Sciatic nerve (tissue), 2 donors: ENCODE data around the gene OR51B6. TPM values are rescaled to one million over a fixed set of nuclear protein-coding genes. Genes with fewer than 3 reads are reported as not detected.
A peak's percentile ranks its signal among the peaks of the same experiment; 100 is the strongest.
"Not testable (repeated sequence)": the region's sequence is repeated elsewhere in the genome, so short reads cannot be mapped to it uniquely, and the experiment has no call there.

Source experiments
- ATAC-seq: fragments of 200-7000 bp; cut with Tn5 transposase; one replicate; pipeline ENCODE4 v1.9.1; 2020; ENCODE audit warnings: mild to moderate bottlenecking, moderate library complexity
- DNase-seq: peaks from one replicate; pipeline ENCODE4 v3.0.0-alpha.2; 2020; ENCODE audit warnings: low spot score
- intact Hi-C: fragments of 100-400 bp; cut with DNase I; formaldehyde crosslinking; loops from one replicate; pipeline ENCODE4 v1.14.2; 2022
- total RNA-seq: library from RNA; stranded (reverse); fragmentation: NEBNext Ultra II Directional; extraction: Animal tissue kit (Norgen Biotek cat#: 25700); gene quantifications from one replicate; pipeline ENCODE4 v1.2.1, GENCODE V29; 2021
- donor health status: DM: no; HTN: no; CAD: no.
- donor health status: DM: no; HTN: no; CAD: no.

OR51B6 gene
- total RNA-seq, 1 donor from 2014 or later, result not detected

- ATAC-seq, DNase-seq, intact Hi-C loops: not testable (repeated sequence)
These were observed 4.7 kb downstream of the OR51B6 start for GRCh38 chr11:5356031-5356430.

GRCh38 chr11:5362017-5362625 lies 10.8 kb downstream of the OR51B6 start:
- no peak for DNase-seq
- intact Hi-C loops, result no loop called here
- ATAC-seq, result no peak

DNA sequence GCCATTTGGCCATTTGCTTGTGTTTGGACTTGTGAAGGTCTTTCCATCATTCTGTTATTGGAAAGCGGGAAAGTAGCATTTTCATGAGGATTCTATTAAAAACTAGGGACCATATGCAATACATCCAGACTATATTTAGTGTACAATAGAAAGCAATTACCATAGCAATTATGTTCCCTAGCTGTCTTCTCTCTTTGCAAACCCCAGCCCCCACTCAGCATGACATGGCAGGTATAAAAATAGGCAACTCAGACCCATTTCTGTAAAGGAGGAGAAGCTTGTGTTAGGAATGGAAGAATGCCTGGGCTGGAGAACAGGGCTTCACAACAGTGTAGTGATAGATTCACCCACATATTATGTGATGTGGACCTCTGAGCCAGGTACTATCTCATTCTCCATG lies 12.4 kb downstream of the OR51B6 start:
- ATAC-seq (no peak), DNase-seq (no peak)
- intact Hi-C loops, result no loop called here

GRCh38 chr11:5364214-5364613 lies 12.9 kb downstream of the OR51B6 start:
- DNase-seq (no peak), ATAC-seq (no peak)
- intact Hi-C loops, result no loop called here

GRCh38 chr11:5366365-5366764 lies 15.1 kb downstream of the OR51B6 start:
- intact Hi-C loops, ATAC-seq, DNase-seq: not testable (repeated sequence)

- DNase-seq, result no peak
- no peak for ATAC-seq
- intact Hi-C loops, result no loop called here
These were observed 15.5 kb downstream of the OR51B6 start for GRCh38 chr11:5366856-5367255.

DNA sequence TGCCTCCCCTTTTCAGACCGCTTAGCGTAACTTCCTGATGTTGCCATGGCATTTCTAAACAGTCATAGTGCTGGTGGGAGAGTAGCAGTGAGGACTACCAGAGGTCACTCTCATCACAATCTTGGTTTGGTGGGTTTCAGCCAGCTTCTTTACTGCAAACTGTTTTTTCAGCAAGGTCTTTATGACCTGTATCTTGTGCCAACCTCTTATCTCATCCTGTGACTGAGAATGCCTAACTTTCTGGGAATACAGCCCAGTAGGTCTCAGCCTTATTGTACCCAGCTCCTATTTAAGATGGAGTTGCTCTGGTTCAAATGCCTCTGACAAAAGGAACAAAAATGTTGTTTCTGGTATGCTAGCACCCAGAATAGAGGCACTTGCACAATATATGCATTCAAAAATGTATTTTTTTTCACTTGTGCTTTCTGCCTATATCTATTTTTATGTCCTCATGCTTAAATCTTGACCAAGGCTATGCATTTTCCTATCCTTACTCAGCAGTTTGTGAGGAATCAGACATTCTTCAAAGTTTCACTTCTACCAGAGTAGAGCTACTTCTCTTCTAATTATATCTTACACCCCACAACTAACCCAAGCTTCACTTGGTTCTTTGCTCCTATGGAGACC lies 16.3 kb downstream of the OR51B6 start:
- ATAC-seq (no peak), DNase-seq (no peak)
- intact Hi-C loops, result no loop called here

DNA sequence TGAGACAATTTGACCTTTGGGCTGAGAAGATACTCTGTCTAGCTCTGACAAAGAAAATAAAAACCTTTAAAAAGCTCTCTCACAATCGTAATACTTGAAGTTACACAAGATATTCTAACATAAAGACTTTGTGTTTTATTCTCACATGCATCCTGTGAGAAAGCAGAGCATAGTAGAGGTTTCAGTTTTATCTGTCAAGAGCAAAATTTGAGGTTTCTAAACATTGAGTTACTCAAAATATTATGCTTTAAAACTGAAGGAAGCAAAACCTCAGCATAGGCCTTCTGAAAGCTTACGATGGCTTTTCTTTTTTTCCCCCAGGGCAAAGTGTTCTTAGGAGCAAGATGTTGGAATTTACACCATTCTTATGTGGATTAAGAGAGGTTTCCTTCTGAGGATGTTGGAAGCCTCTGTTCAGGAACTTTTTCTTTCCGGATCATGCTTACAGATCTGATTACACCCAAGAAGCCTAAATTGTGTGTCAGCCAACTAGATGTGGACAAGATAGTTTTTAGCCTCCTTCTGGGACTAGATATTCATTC lies 17.3 kb downstream of the OR51B6 start:
- ATAC-seq (no peak), DNase-seq (no peak)
- intact Hi-C loops, result no loop called here

DNA sequence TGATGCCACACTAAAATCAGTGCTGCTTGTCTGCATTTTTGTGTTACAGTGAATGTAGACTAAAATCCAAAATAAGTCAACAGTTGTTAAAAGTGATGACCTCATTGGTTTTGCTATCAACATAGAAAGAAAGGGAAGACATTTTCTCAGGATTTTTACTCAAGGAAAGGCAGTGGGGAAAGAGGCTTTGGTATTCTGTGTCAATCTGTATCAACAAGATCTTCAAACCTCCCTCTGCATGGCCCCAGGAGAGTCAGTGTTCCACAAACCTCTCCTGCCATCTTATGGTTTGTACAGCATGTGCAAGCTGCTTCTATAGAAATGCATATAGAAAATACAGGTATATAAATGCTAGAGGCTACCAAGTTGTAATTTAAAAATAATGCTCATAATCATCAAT lies 18.5 kb downstream of the OR51B6 start:
- intact Hi-C loops, result no loop called here
- no peak for ATAC-seq
- no peak for DNase-seq

DNA sequence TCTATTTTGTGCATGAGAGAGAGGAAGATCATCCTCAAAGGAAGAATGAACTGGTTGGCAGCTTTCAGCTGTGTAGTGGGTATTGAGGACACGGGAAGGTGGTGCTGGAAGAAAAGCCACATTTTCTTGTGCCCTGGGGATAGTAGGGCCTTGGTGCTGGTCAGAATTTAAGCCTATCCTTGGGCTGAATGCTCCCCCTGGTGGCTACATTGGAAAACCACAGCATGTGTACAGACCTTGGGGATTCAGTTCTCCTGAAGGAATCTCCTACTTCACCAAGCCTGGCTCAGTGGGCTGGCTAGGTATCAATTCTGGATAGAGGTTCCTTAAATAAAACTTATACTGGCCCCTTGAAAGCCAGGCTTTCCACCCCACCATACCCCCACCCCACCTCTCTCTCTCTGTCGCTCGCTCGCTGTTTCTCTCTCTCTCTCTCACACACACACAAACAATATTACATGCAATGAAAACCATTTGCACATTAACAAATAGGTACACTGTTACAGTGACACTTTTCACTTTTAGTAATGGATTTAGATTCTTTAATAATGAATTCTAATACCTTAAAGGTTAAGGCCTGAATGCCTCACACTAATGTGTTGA lies 29.5 kb downstream of the OR51B6 start:
- intact Hi-C loops, result no loop called here
- ATAC-seq (peak; percentile 44), DNase-seq (no peak)

DNA sequence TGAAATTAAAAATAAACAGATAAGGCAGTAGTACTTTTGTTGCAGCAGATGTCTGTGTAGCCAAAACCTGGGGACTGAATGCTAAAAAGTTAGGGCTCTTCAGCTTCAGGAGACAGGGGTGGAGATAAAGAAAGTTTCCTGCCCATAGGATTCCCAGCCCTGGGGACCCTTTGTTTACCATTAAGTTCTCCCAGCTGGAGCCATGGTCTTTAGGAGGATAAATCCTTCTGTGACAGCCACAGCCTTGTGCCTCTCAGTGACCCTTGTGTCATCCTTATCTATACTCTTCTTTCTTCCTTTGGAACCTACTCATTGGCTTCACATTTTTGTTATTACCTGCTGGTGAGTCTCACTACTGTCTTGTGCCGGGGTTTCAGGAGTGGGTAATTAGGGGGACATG lies 32.3 kb downstream of the OR51B6 start, which contains the start of gene OR51M1:
Gene OR51M1, plus strand, starts transcription at position 237 of the 400 bp plus-strand sequence. CDS start 5,587 bp downstream, outside the sequence.
- ATAC-seq, result no peak
- intact Hi-C loops, result no loop called here
- DNase-seq, result no peak

GRCh38 chr11:5384335-5384734 lies 33.0 kb downstream of the OR51B6 start:
- intact Hi-C loops, result no loop called here
- DNase-seq (no peak), ATAC-seq (no peak)

- no peak for ATAC-seq
- DNase-seq, result no peak
- intact Hi-C loops, result no loop called here
These were observed 38.9 kb downstream of the OR51B6 start for GRCh38 chr11:5390210-5390609.

DNA sequence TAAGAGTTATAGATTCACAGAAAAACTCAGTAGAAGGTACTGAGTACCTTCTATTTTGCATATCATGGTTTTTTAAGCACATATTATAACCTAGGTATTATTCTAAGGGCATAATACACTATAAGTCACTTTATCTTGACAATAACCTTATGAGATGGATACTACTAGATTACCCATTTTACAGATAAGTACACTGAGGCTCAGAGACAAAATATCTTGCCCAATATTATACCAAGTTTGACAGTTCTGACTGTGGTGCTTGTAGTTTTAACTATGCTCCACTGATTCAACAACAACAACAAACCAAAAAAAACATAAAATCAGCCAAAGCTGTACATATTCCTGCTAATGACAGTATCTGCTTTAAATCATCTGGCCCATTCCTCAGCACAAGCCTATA lies 42.8 kb downstream of the OR51B6 start:
- ATAC-seq (no peak), DNase-seq (no peak)
- intact Hi-C loops, result no loop called here

GRCh38 chr11:5398936-5399335 lies 47.6 kb downstream of the OR51B6 start:
- no peak for ATAC-seq
- intact Hi-C loops, result no loop called here
- DNase-seq, result no peak

Other genes with a start within 250 kb of the OR51B6 start
- gene OR52A5, start 213.2 kb upstream of the OR51B6 start, total RNA-seq, result not detected
- gene OR52A1, start 196.8 kb upstream of the OR51B6 start, total RNA-seq, result not detected
- not detected for gene OR51V1, start 150.8 kb upstream of the OR51B6 start, total RNA-seq
- 16,523 TPM for gene HBB, start 124.4 kb upstream of the OR51B6 start, total RNA-seq
- 38.4 TPM for gene HBD, start 117.0 kb upstream of the OR51B6 start, total RNA-seq
- 5.3 TPM for gene HBG1, start 101.7 kb upstream of the OR51B6 start, total RNA-seq
- gene HBG2, start 96.7 kb upstream of the OR51B6 start, total RNA-seq, result 6.1 TPM
- not detected for gene HBE1, start 81.6 kb upstream of the OR51B6 start, total RNA-seq
- gene OR51B4, start 49.6 kb upstream of the OR51B6 start, total RNA-seq, result 0.40 TPM
- 0.40 TPM for gene OR51B2, start 27.2 kb upstream of the OR51B6 start, total RNA-seq
- gene OR51B5, start 8.0 kb upstream of the OR51B6 start, total RNA-seq, result 1.4 TPM
- gene OR51M1, start 32.3 kb downstream of the OR51B6 start, total RNA-seq, result not detected
- gene OR51Q1, start 70.6 kb downstream of the OR51B6 start, total RNA-seq, result not detected
- gene OR51I1, start 90.0 kb downstream of the OR51B6 start, total RNA-seq, result not detected
- not detected for gene OR51I2, start 97.8 kb downstream of the OR51B6 start, total RNA-seq
- not detected for gene OR52D1, start 137.2 kb downstream of the OR51B6 start, total RNA-seq
- 1.1 TPM for gene UBQLN3, start 158.4 kb downstream of the OR51B6 start, total RNA-seq
- 1.5 TPM for gene UBQLNL, start 165.2 kb downstream of the OR51B6 start, total RNA-seq
- 0.89 TPM for gene OR52H1, start 197.0 kb downstream of the OR51B6 start, total RNA-seq
- not detected for gene OR52B6, start 229.4 kb downstream of the OR51B6 start, total RNA-seq
- 3.3 TPM for gene TRIM6, start 245.1 kb downstream of the OR51B6 start, total RNA-seq